B cell (primary cell): ENCODE measurements around the gene RPS15. TPM values are rescaled to one million over a fixed set of nuclear protein-coding genes. Genes with fewer than 3 reads are reported as not detected.

Source experiments
- ATAC-seq: fragments of 200-7000 bp; cut with Tn5 transposase; one replicate; pipeline ENCODE4 v1.10.0; 2021; ENCODE audit warnings: low read depth, mild to moderate bottlenecking, moderate number of reproducible peaks, moderate library complexity
- CTCF ChIA-PET: fragments of 350-600 bp; sonication (Branson Sonifier 250); formaldehyde crosslinking; loops from one replicate; lab custom pipeline; 2021; ENCODE audit warnings: antibody characterized with exemption, inconsistent platforms; lab: Charles Lee
- POLR2A ChIA-PET: fragments of 350-600 bp; sonication (Branson Sonifier 250); formaldehyde crosslinking; loops from one replicate; lab custom pipeline; 2021; ENCODE audit warnings: antibody characterized with exemption; lab: Charles Lee
- DNase-seq: peaks from one replicate; pipeline ENCODE4 v3.0.0; 2013
- H2AFZ ChIP-seq: 2 replicates; pipeline ENCODE4 v1.6.1; 2012; ENCODE audit warnings: mild to moderate bottlenecking, low read depth, low read length; ENCODE audit not compliant: insufficient read depth, poor library complexity, severe bottlenecking
- H3K27ac ChIP-seq, 2 donors: 1 replicate in 1 of 2; 2 replicates in 1 of 2; pipeline ENCODE4 v1.5.1; 2012 to 2013; ENCODE audit warnings: low read length in 2 of 2, mild to moderate bottlenecking in 2 of 2, moderate library complexity in 1 of 2
- H3K27me3 ChIP-seq, 4 experiments: fragments of 200-600 bp in 1 of 4; sonication (generic) in 1 of 4; replicated peaks in 1 of 4; 1 replicate in 2 of 4; 2 replicates in 2 of 4; pipeline versions ENCODE4 v1.6.1 to v1.7.0; 2013 to 2016; ENCODE audit warnings: low read length in 3 of 4, mild to moderate bottlenecking in 2 of 4, mixed read lengths in 1 of 4, moderate library complexity in 1 of 4; ENCODE audit not compliant: insufficient read depth in 4 of 4, control insufficient read depth in 3 of 4; ENCODE audit errors: control extremely low read depth in 1 of 4
- H3K36me3 ChIP-seq, 2 experiments: replicated peaks in 1 of 2; 1 replicate in 1 of 2; 2 replicates in 1 of 2; pipeline versions ENCODE4 v1.6.1 to v1.7.1; 2013; ENCODE audit warnings: low read length in 1 of 2; ENCODE audit not compliant: insufficient read depth in 2 of 2, control insufficient read depth in 1 of 2; ENCODE audit errors: control extremely low read depth in 1 of 2, extremely low read depth in 1 of 2
- H3K4me1 ChIP-seq, 2 donors: fragments of 200-600 bp in 1 of 2; sonication (generic) in 1 of 2; 1 replicate in 1 of 2; 2 replicates in 1 of 2; pipeline versions ENCODE4 v1.5.1 to v1.6.1; 2013 to 2017; ENCODE audit warnings: low read length in 2 of 2; ENCODE audit not compliant: control insufficient read depth in 2 of 2, insufficient read depth in 2 of 2
- H3K4me2 ChIP-seq: replicated peaks from 2 replicates; pipeline ENCODE3; 2012; ENCODE audit warnings: mild to moderate bottlenecking, low read depth, low read length; ENCODE audit not compliant: poor library complexity, severe bottlenecking
- H3K4me3 ChIP-seq, 5 experiments: fragments of 200-600 bp in 1 of 5; sonication (generic) in 1 of 5; 1 replicate in 3 of 5; 2 replicates in 2 of 5; pipeline versions ENCODE4 v1.5.1 to v1.7.0; 2011 to 2016; ENCODE audit warnings: low read length in 4 of 5, mild to moderate bottlenecking in 4 of 5, low read depth in 2 of 5, control low read depth in 1 of 5, moderate library complexity in 1 of 5; ENCODE audit not compliant: insufficient read depth in 1 of 5; ENCODE audit errors: control extremely low read depth in 1 of 5, extremely low read depth in 1 of 5
- H3K79me2 ChIP-seq: fragments of 200-600 bp; sonication (generic); one replicate; pipeline ENCODE4 v1.6.0; 2016; ENCODE audit warnings: low read length; ENCODE audit not compliant: control insufficient read depth, insufficient read depth
- H3K9ac ChIP-seq: fragments of 200-600 bp; sonication (generic); 2 replicates; pipeline ENCODE4 v1.6.1; 2017; ENCODE audit warnings: mild to moderate bottlenecking, low read length, moderate library complexity
- H3K9me3 ChIP-seq, 3 donors: one replicate each; pipeline versions ENCODE4 v1.6.1 to v1.7.1; 2013; ENCODE audit warnings: low read length in 2 of 3; ENCODE audit not compliant: control insufficient read depth in 2 of 3, insufficient read depth in 1 of 3; ENCODE audit errors: control extremely low read depth in 1 of 3
- H4K20me1 ChIP-seq: 2 replicates; pipeline ENCODE4 v1.6.0; 2012; ENCODE audit warnings: mild to moderate bottlenecking, low read length; ENCODE audit not compliant: insufficient read depth, control insufficient read depth, poor library complexity, severe bottlenecking
- H3K27ac Mint-ChIP-seq: one replicate; pipeline ENCODE4 v1.8.0; 2021; ENCODE audit warnings: mixed read lengths
- H3K27me3 Mint-ChIP-seq: one replicate; pipeline ENCODE4 v1.8.0; 2021; ENCODE audit warnings: mixed read lengths
- H3K4me1 Mint-ChIP-seq: one replicate; pipeline ENCODE4 v1.8.0; 2021; ENCODE audit warnings: mixed read lengths
- H3K4me3 Mint-ChIP-seq: one replicate; pipeline ENCODE4 v1.8.0; 2021; ENCODE audit warnings: mixed read lengths
- H3K9me3 Mint-ChIP-seq: one replicate; pipeline ENCODE4 v1.8.0; 2022; ENCODE audit warnings: mixed read lengths; ENCODE audit not compliant: insufficient read depth
- CTCF ChIP-seq: fragments of 200-600 bp; IDR thresholded peaks from one replicate; pipeline ENCODE4 v1.8.0; 2022; ENCODE audit warnings: antibody characterized with exemption, mild to moderate bottlenecking
- EZH2 ChIP-seq: IDR thresholded peaks from 2 replicates; pipeline ENCODE4 v1.6.1; 2012; ENCODE audit warnings: borderline replicate concordance, low read depth, mild to moderate bottlenecking, moderate library complexity, low read length; ENCODE audit not compliant: insufficient read depth, poor library complexity, severe bottlenecking
- WGBS: methylation state at CpG from one replicate; pipeline ENCODE4 v1.1.5; 2013; ENCODE audit warnings: missing lambda C conversion rate; ENCODE audit not compliant: insufficient coverage; 5-methylcytosine and 5-hydroxymethylcytosine counted together
- intact Hi-C: fragments of 100-400 bp; cut with micrococcal nuclease; formaldehyde crosslinking; loops from one replicate; pipeline ENCODE4 v1.10.0; 2022
- polyA plus RNA-seq: library from polyadenylated mRNA; depleted of rRNA; stranded (reverse); fragments of >200 nt; gene quantifications from 2 replicates; pipeline ENCODE4 v1.2.3, GENCODE V29; 2012
- total RNA-seq, 2 donors: library from RNA; stranded (reverse); fragments of 120-200 nt in 1 of 2; gene quantifications; 1 replicate in 1 of 2; 2 replicates in 1 of 2; pipeline versions ENCODE4 v1.2.3 to v1.2.4, GENCODE V29; 2013 to 2022

Gene RPS15
- total and polyA plus RNA-seq, 2 donors (not counting 1 experiment from before 2014, with no cell fraction given) = 1,520 to 6,007 TPM

GRCh38 chr19:1433119-1434039 is 4.8 kb upstream of the RPS15 start:
- Mint-ChIP-seq H3K4me1 (peaks cover 5% of the 10 kb centered on the region), H3K9me3 (no peaks in the 10 kb centered on the region), H3K27ac (no peak overlapping the region), H3K27me3 (no peaks in the 10 kb centered on the region), H3K4me3 (no peak overlapping the region)
- Histone ChIP-seq H4K20me1 (peaks cover 47% of the 10 kb centered on the region), H3K4me2 (no peak overlapping the region), H3K9ac (no peak overlapping the region), H3K79me2 (peaks cover 29% of the 10 kb centered on the region), H3K27ac (no peak overlapping the region), H3K36me3 (peaks cover 0 to 59% of the 10 kb centered on the region in 2 experiments), H2AFZ (no peak overlapping the region), H3K4me1 (peaks cover 0 to 5% of the 10 kb centered on the region in 2 donors), H3K27me3 (no peaks in the 10 kb centered on the region), H3K4me3 (no peak overlapping the region), H3K9me3 (no peaks in the 10 kb centered on the region)
- ChIA-PET CTCF (no interaction called here), POLR2A (no interaction called here)
- 94% methylated on average over 44 of the region's 47 CpGs for WGBS
- intact Hi-C loops = no loop called here
- ATAC-seq = no peak
- TF ChIP-seq CTCF = no peak
- no peak for TF ChIP-seq EZH2
- no peak for DNase-seq

- 94% methylated on average over 17 of the region's 17 CpGs for WGBS
- no peak for TF ChIP-seq EZH2
- TF ChIP-seq CTCF = no peak
- Mint-ChIP-seq H3K9me3 (no peaks in the 10 kb centered on the region), H3K27ac (no peak overlapping the region), H3K27me3 (no peaks in the 10 kb centered on the region), H3K4me1 (peaks cover 5% of the 10 kb centered on the region), H3K4me3 (no peak overlapping the region)
- no peak for ATAC-seq
- ChIA-PET CTCF (interaction anchor here (1.3 kb wide), 1 partner anchor 189 kb away, joined by 3 read pairs; no protein-coding TSS in a partner anchor), POLR2A (no interaction called here)
- Histone ChIP-seq H3K9ac (no peak overlapping the region), H3K27ac (no peak overlapping the region), H4K20me1 (peaks cover 52% of the 10 kb centered on the region), H3K27me3 (no peaks in the 10 kb centered on the region), H3K36me3 (peaks cover 0 to 53% of the 10 kb centered on the region in 2 experiments), H3K9me3 (no peaks in the 10 kb centered on the region), H3K4me1 (peaks cover under 1 to 8% of the 10 kb centered on the region in 2 donors), H2AFZ (no peak overlapping the region), H3K4me3 (no peak overlapping the region), H3K4me2 (no peak overlapping the region), H3K79me2 (peaks cover 34% of the 10 kb centered on the region)
- intact Hi-C loops = no loop called here
- no peak for DNase-seq
Observed at GRCh38 chr19:1434040-1434366, 4.2 kb upstream of the RPS15 start.
